Loucy (cell line): Measurements from ENCODE around the gene TRAF3IP1.

ENCODE experiments used
- H2AFZ ChIP-seq: fragments of 200-600 bp; sonication (generic); 2 replicates; pipeline ENCODE4 v1.6.0; 2016; ENCODE audit warnings: antibody characterized with exemption, mild to moderate bottlenecking, low read length, moderate library complexity
- H3F3A ChIP-seq: fragments of 200-600 bp; 2 replicates; pipeline ENCODE4 v1.6.0; 2016; ENCODE audit warnings: antibody characterized with exemption, low read depth, mild to moderate bottlenecking
- H3K27me3 ChIP-seq: fragments of 200-600 bp; sonication (generic); 2 replicates; pipeline ENCODE4 v1.6.1; 2014; ENCODE audit warnings: low read length, mild to moderate bottlenecking; ENCODE audit not compliant: insufficient read depth, poor library complexity, severe bottlenecking
- H3K36me3 ChIP-seq: fragments of 200-600 bp; sonication (generic); 2 replicates; pipeline ENCODE4 v1.6.1; 2016; ENCODE audit warnings: low read length; ENCODE audit not compliant: insufficient read depth
- H3K4me1 ChIP-seq: fragments of 200-600 bp; sonication (generic); 2 replicates; pipeline ENCODE4 v1.5.1; 2014; ENCODE audit warnings: low read length, mild to moderate bottlenecking; ENCODE audit not compliant: insufficient read depth, poor library complexity, severe bottlenecking
- H3K4me2 ChIP-seq: fragments of 200-600 bp; sonication (generic); 2 replicates; pipeline ENCODE4 v1.6.0; 2014; ENCODE audit warnings: antibody characterized with exemption, low read length, low read depth, mild to moderate bottlenecking; ENCODE audit not compliant: poor library complexity, severe bottlenecking
- H3K4me3 ChIP-seq: fragments of 200-600 bp; sonication (generic); 2 replicates; pipeline ENCODE4 v1.5.1; 2014; ENCODE audit warnings: low read length, mild to moderate bottlenecking, mixed read lengths; ENCODE audit not compliant: poor library complexity, severe bottlenecking
- H3K79me2 ChIP-seq: fragments of 200-600 bp; sonication (generic); 2 replicates; pipeline ENCODE4 v1.6.1; 2014; ENCODE audit warnings: low read length; ENCODE audit not compliant: insufficient read depth
- H3K9ac ChIP-seq: fragments of 200-600 bp; sonication (generic); 2 replicates; pipeline ENCODE4 v1.6.0; 2014; ENCODE audit warnings: mild to moderate bottlenecking, low read depth, low read length, moderate library complexity; ENCODE audit not compliant: poor library complexity, severe bottlenecking
- H3K9me2 ChIP-seq: fragments of 200-600 bp; sonication (generic); replicated peaks from 2 replicates; pipeline ENCODE4 v1.6.1; 2016; ENCODE audit warnings: low read depth, low read length, mixed read lengths
- H3K9me3 ChIP-seq: fragments of 200-600 bp; sonication (generic); 2 replicates; pipeline ENCODE4 v1.6.1; 2014; ENCODE audit warnings: mild to moderate bottlenecking, antibody characterized with exemption, low read length, low read depth; ENCODE audit not compliant: insufficient read depth
- H4K20me1 ChIP-seq: fragments of 200-600 bp; sonication (generic); 2 replicates; pipeline ENCODE4 v1.6.0; 2014; ENCODE audit warnings: antibody characterized with exemption, low read length, mild to moderate bottlenecking; ENCODE audit not compliant: insufficient read depth, poor library complexity, severe bottlenecking
- CTCF ChIP-seq: fragments of 200-600 bp; sonication (generic); conservative IDR thresholded peaks from 2 replicates; pipeline ENCODE4 v1.5.1; 2014; ENCODE audit warnings: mild to moderate bottlenecking, antibody characterized with exemption, low read length
- EZH2phosphoT487 ChIP-seq: fragments of 200-600 bp; IDR thresholded peaks from 2 replicates; pipeline ENCODE4 v1.6.1; 2018; ENCODE audit warnings: antibody characterized with exemption, mild to moderate bottlenecking, moderate library complexity, borderline replicate concordance

TRAF3IP1 gene

GRCh38 chr2:238422940-238423339 lies 102.6 kb downstream of the TRAF3IP1 start:
- Histone ChIP-seq H3K4me2 (no peak overlapping the region), H3F3A (no peaks in the 10 kb centered on the region), H3K9ac (no peak overlapping the region), H2AFZ (no peak overlapping the region), H3K4me1 (peaks cover 21% of the 10 kb centered on the region), H3K9me3 (no peaks in the 10 kb centered on the region), H3K9me2 (no peaks in the 10 kb centered on the region), H4K20me1 (peaks cover 4% of the 10 kb centered on the region), H3K4me3 (no peak overlapping the region), H3K36me3 (no peaks in the 10 kb centered on the region), H3K79me2 (peaks cover 10% of the 10 kb centered on the region), H3K27me3 (peaks cover 4% of the 10 kb centered on the region)
- no peak for TF ChIP-seq EZH2phosphoT487
- no peak for TF ChIP-seq CTCF

GRCh38 chr2:238423561-238424312 lies 103.4 kb downstream of the TRAF3IP1 start:
- no peak overlapping the region for H2AFZ ChIP-seq
- peaks cover 18% of the 10 kb centered on the region for H3K79me2 ChIP-seq
- peaks cover 5% of the 10 kb centered on the region for H4K20me1 ChIP-seq
- no peak overlapping the region for H3K4me3 ChIP-seq
- no peaks in the 10 kb centered on the region for H3K36me3 ChIP-seq
- H3F3A ChIP-seq: no peaks in the 10 kb centered on the region
- no peak overlapping the region for H3K9ac ChIP-seq
- peaks cover 4% of the 10 kb centered on the region for H3K27me3 ChIP-seq
- H3K9me2 ChIP-seq: no peaks in the 10 kb centered on the region
- H3K4me1 ChIP-seq: peaks cover 29% of the 10 kb centered on the region
- TF ChIP-seq CTCF (no peak), EZH2phosphoT487 (no peak)
- no peaks in the 10 kb centered on the region for H3K9me3 ChIP-seq
- H3K4me2 ChIP-seq: no peak overlapping the region

- Histone ChIP-seq H3K4me3 (no peak overlapping the region), H3K36me3 (no peaks in the 10 kb centered on the region), H2AFZ (no peak overlapping the region), H3K27me3 (peaks cover 4% of the 10 kb centered on the region), H3K9me2 (no peaks in the 10 kb centered on the region), H3K79me2 (peaks cover 24% of the 10 kb centered on the region), H3K4me2 (no peak overlapping the region), H4K20me1 (peaks cover 5% of the 10 kb centered on the region), H3K4me1 (peaks cover 30% of the 10 kb centered on the region), H3K9me3 (no peaks in the 10 kb centered on the region), H3F3A (no peaks in the 10 kb centered on the region), H3K9ac (no peak overlapping the region)
- no peak for TF ChIP-seq CTCF
- no peak for TF ChIP-seq EZH2phosphoT487
Measured at GRCh38 chr2:238424313-238424700, 104.0 kb downstream of the TRAF3IP1 start.
